ENCODE measurements around the gene PHC2. TPM values are rescaled to one million over a fixed set of nuclear protein-coding genes. Genes with fewer than 3 reads are reported as not detected.

PHC2 gene
- total and polyA plus RNA-seq, 2 of the 13 experiments (the other 11 are each of a cell fraction or from before 2014, with no cell fraction given) = 52.5 to 84.9 TPM

- TF ChIP-seq, protein P1, sequence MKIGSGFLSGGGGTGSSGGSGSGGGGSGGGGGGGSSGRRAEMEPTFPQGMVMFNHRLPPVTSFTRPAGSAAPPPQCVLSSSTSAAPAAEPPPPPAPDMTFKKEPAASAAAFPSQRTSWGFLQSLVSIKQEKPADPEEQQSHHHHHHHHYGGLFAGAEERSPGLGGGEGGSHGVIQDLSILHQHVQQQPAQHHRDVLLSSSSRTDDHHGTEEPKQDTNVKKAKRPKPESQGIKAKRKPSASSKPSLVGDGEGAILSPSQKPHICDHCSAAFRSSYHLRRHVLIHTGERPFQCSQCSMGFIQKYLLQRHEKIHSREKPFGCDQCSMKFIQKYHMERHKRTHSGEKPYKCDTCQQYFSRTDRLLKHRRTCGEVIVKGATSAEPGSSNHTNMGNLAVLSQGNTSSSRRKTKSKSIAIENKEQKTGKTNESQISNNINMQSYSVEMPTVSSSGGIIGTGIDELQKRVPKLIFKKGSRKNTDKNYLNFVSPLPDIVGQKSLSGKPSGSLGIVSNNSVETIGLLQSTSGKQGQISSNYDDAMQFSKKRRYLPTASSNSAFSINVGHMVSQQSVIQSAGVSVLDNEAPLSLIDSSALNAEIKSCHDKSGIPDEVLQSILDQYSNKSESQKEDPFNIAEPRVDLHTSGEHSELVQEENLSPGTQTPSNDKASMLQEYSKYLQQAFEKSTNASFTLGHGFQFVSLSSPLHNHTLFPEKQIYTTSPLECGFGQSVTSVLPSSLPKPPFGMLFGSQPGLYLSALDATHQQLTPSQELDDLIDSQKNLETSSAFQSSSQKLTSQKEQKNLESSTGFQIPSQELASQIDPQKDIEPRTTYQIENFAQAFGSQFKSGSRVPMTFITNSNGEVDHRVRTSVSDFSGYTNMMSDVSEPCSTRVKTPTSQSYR (CRISPR knock-in tag; IDR thresholded peaks at IDR 0.05; ENCODE audit: borderline replicate concordance) = no peak
- TF ChIP-seq ARNT (IDR thresholded peaks at IDR 0.05) (no peak), MYC (CRISPR knock-in tag; IDR thresholded peaks at IDR 0.05; ENCODE audit: borderline replicate concordance) (no peak), WIZ (CRISPR knock-in tag; IDR thresholded peaks at IDR 0.05) (no peak), JUNB (CRISPR knock-in tag; IDR thresholded peaks at IDR 0.05; ENCODE audit: borderline replicate concordance) (no peak), CENPX (CRISPR knock-in tag; IDR thresholded peaks at IDR 0.05) (no peak), BHLHE40 (IDR thresholded peaks at IDR 0.05; ENCODE audit: low read length) (no peak), ZNF101 (CRISPR knock-in tag; IDR thresholded peaks at IDR 0.05; ENCODE audit: borderline replicate concordance, low read depth) (no peak), ZFP37 (CRISPR knock-in tag; IDR thresholded peaks at IDR 0.05; ENCODE audit: borderline replicate concordance) (no peak), HDAC1 (CRISPR knock-in tag; IDR thresholded peaks at IDR 0.05) (no peak), ZNF615 (CRISPR knock-in tag; IDR thresholded peaks at IDR 0.05; ENCODE audit: borderline replicate concordance) (no peak), NONO (IDR thresholded peaks at IDR 0.05) (no peak), NONO (CRISPR knock-in tag; conservative IDR thresholded peaks at IDR 0.05) (0 out of 2 replicates have a peak, but pooled peaks have one; percentile 45), MXI1 (IDR thresholded peaks at IDR 0.05; ENCODE audit: borderline replicate concordance, low read depth, low read length) (peak; percentile 43; the same call in 1 of the 3 replicates), E2F5 (CRISPR knock-in tag; conservative IDR thresholded peaks at IDR 0.05) (no peak), ZNF577 (CRISPR knock-in tag; IDR thresholded peaks at IDR 0.05; ENCODE audit: borderline replicate concordance, low read depth) (peak; percentile 71; the same call in 1 of the 2 replicates), ZNF720 (CRISPR knock-in tag; IDR thresholded peaks at IDR 0.05) (no peak), AGO1 (IDR thresholded peaks at IDR 0.05; ENCODE audit: low read depth, low read length, poor library complexity, severe bottlenecking) (peak; percentile 56)
- TF ChIP-seq, protein P2, sequence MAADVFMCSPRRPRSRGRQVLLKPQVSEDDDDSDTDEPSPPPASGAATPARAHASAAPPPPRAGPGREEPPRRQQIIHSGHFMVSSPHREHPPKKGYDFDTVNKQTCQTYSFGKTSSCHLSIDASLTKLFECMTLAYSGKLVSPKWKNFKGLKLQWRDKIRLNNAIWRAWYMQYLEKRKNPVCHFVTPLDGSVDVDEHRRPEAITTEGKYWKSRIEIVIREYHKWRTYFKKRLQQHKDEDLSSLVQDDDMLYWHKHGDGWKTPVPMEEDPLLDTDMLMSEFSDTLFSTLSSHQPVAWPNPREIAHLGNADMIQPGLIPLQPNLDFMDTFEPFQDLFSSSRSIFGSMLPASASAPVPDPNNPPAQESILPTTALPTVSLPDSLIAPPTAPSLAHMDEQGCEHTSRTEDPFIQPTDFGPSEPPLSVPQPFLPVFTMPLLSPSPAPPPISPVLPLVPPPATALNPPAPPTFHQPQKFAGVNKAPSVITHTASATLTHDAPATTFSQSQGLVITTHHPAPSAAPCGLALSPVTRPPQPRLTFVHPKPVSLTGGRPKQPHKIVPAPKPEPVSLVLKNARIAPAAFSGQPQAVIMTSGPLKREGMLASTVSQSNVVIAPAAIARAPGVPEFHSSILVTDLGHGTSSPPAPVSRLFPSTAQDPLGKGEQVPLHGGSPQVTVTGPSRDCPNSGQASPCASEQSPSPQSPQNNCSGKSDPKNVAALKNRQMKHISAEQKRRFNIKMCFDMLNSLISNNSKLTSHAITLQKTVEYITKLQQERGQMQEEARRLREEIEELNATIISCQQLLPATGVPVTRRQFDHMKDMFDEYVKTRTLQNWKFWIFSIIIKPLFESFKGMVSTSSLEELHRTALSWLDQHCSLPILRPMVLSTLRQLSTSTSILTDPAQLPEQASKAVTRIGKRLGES (CRISPR knock-in tag; IDR thresholded peaks at IDR 0.05; ENCODE audit: borderline replicate concordance) = no peak
- TF ChIP-seq, protein P3, sequence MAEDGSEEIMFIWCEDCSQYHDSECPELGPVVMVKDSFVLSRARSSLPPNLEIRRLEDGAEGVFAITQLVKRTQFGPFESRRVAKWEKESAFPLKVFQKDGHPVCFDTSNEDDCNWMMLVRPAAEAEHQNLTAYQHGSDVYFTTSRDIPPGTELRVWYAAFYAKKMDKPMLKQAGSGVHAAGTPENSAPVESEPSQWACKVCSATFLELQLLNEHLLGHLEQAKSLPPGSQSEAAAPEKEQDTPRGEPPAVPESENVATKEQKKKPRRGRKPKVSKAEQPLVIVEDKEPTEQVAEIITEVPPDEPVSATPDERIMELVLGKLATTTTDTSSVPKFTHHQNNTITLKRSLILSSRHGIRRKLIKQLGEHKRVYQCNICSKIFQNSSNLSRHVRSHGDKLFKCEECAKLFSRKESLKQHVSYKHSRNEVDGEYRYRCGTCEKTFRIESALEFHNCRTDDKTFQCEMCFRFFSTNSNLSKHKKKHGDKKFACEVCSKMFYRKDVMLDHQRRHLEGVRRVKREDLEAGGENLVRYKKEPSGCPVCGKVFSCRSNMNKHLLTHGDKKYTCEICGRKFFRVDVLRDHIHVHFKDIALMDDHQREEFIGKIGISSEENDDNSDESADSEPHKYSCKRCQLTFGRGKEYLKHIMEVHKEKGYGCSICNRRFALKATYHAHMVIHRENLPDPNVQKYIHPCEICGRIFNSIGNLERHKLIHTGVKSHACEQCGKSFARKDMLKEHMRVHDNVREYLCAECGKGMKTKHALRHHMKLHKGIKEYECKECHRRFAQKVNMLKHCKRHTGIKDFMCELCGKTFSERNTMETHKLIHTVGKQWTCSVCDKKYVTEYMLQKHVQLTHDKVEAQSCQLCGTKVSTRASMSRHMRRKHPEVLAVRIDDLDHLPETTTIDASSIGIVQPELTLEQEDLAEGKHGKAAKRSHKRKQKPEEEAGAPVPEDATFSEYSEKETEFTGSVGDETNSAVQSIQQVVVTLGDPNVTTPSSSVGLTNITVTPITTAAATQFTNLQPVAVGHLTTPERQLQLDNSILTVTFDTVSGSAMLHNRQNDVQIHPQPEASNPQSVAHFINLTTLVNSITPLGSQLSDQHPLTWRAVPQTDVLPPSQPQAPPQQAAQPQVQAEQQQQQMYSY (CRISPR knock-in tag; IDR thresholded peaks at IDR 0.05) = no peak
Measured at GRCh38 chr1:33472269-33472980, 41.5 kb upstream of the PHC2 start, which contains the start of gene ZSCAN20 (continued).

Measured in HepG2 (cell line).